NOMO-1 (cell line): ENCODE data around the gene DEPDC1B.
"Not testable (repeated sequence)": the region's sequence is repeated elsewhere in the genome, so short reads cannot be mapped to it uniquely, and the experiment has no call there.

Experiments
- DNase-seq, 2 experiments: peaks; one replicate each; lab custom pipeline; 2025; ENCODE audit not compliant: unreplicated experiment in 2 of 2; lab: John Stamatoyannopoulos, UW

Gene DEPDC1B

GRCh38 chr5:60651872-60652620 lies 47.9 kb downstream of the DEPDC1B start:
- DNase-seq, result peak; percentile 34 to 82

GRCh38 chr5:60649288-60649917 lies 50.6 kb downstream of the DEPDC1B start:
- peak; percentile 6 to 26 for DNase-seq

GRCh38 chr5:60648175-60648574 lies 51.8 kb downstream of the DEPDC1B start:
- DNase-seq, result no peak

- DNase-seq, result no peak
These were observed 59.1 kb downstream of the DEPDC1B start for GRCh38 chr5:60640901-60641300.

GRCh38 chr5:60639544-60639943 lies 60.4 kb downstream of the DEPDC1B start:
- DNase-seq, result no peak

- DNase-seq, result no peak
These were observed 61.7 kb downstream of the DEPDC1B start for GRCh38 chr5:60638300-60638699.

- DNase-seq, result no peak
These were observed 63.3 kb downstream of the DEPDC1B start for GRCh38 chr5:60636644-60637043.

- DNase-seq, result no peak
These were observed 64.0 kb downstream of the DEPDC1B start for GRCh38 chr5:60636001-60636400.

GRCh38 chr5:60634051-60634450 lies 65.9 kb downstream of the DEPDC1B start:
- DNase-seq, result no peak

- no peak for DNase-seq
These were observed 66.6 kb downstream of the DEPDC1B start for GRCh38 chr5:60633341-60633740.

GRCh38 chr5:60632153-60632552 lies 67.8 kb downstream of the DEPDC1B start:
- DNase-seq, result no peak

GRCh38 chr5:60630836-60631235 lies 69.1 kb downstream of the DEPDC1B start:
- DNase-seq, result no peak

GRCh38 chr5:60630179-60630578 lies 69.8 kb downstream of the DEPDC1B start:
- no peak for DNase-seq

- not testable (repeated sequence) for DNase-seq
These were observed 75.1 kb downstream of the DEPDC1B start for GRCh38 chr5:60624875-60625274.

- DNase-seq, result not testable (repeated sequence)
These were observed 79.2 kb downstream of the DEPDC1B start for GRCh38 chr5:60620752-60621151.

- DNase-seq, result no peak
These were observed 86.1 kb downstream of the DEPDC1B start for GRCh38 chr5:60613826-60614225.

GRCh38 chr5:60611099-60611740 lies 88.7 kb downstream of the DEPDC1B start:
- no peak for DNase-seq

GRCh38 chr5:60604771-60605170 lies 95.2 kb downstream of the DEPDC1B start:
- no peak for DNase-seq

GRCh38 chr5:60598424-60598823 lies 101.5 kb downstream of the DEPDC1B start:
- DNase-seq, result no peak

GRCh38 chr5:60597572-60598320 lies 102.2 kb downstream of the DEPDC1B start:
- peak; percentile 34 to 61 for DNase-seq
